Right lobe of liver (tissue), 6 donors: ENCODE measurements around the gene TXNDC16. TPM values are rescaled to one million over a fixed set of nuclear protein-coding genes. Genes with fewer than 3 reads are reported as not detected.

ENCODE experiments used
- ATAC-seq, 4 donors: fragments of 200-7000 bp; cut with Tn5 transposase; one replicate each; pipeline ENCODE4 v1.9.1; 2020; ENCODE audit warnings: mild to moderate bottlenecking in 4 of 4, moderate library complexity in 4 of 4
- DNase-seq, 3 donors: peaks; one replicate each; pipeline ENCODE4 v3.0.0-alpha.2; 2020
- H3K27ac ChIP-seq, 3 donors: fragments of 200-600 bp; one replicate each; pipeline ENCODE4 v1.8.0; 2022
- H3K27me3 ChIP-seq, 2 donors: fragments of 200-600 bp; one replicate each; pipeline ENCODE4 v1.8.0; 2022
- H3K36me3 ChIP-seq, 4 donors: fragments of 200-600 bp; sonication (generic) in 1 of 4; one replicate each; pipeline versions ENCODE4 v1.5.1 to v1.8.0; 2017 to 2022; ENCODE audit warnings: control low read depth in 1 of 4
- H3K4me1 ChIP-seq, 4 donors: fragments of 200-600 bp; sonication (generic) in 1 of 4; one replicate each; pipeline versions ENCODE4 v1.5.1 to v1.8.0; 2017 to 2022; ENCODE audit warnings: control low read depth in 1 of 4
- H3K4me3 ChIP-seq, 3 donors: fragments of 200-600 bp; one replicate each; pipeline ENCODE4 v1.8.0; 2022
- H3K9me3 ChIP-seq, 4 donors: fragments of 200-600 bp; sonication (generic) in 1 of 4; one replicate each; pipeline versions ENCODE4 v1.5.1 to v1.8.0; 2017 to 2022; ENCODE audit warnings: control low read depth in 1 of 4
- POLR2A ChIP-seq: fragments of 450-650 bp; IDR thresholded peaks from one replicate; pipeline ENCODE4 v1.6.1; 2017; ENCODE audit warnings: antibody characterized with exemption, mild to moderate bottlenecking
- WGBS: methylation state at CpG from one replicate; pipeline ENCODE4 v1.1.6; 2018; ENCODE audit warnings: low coverage, low lambda C conversion rate; ENCODE audit not compliant: insufficient coverage; ENCODE audit errors: missing lambda C conversion rate; 5-methylcytosine and 5-hydroxymethylcytosine counted together
- intact Hi-C, 2 donors: fragments of 100-400 bp; cut with DNase I; formaldehyde crosslinking; loops; one replicate each; pipeline versions ENCODE4 v1.11.2 to v1.14.1; 2022
- total RNA-seq, 6 experiments: library from RNA; depleted of rRNA in 2 of 6; stranded (reverse); fragments of >200 nt in 2 of 6; fragmentation: NEBNext Ultra II Directional in 3 of 6; extraction: Animal tissue kit (Norgen Biotek cat#: 25700) in 3 of 6; gene quantifications; one replicate each; pipeline versions ENCODE4 v1.1.0 to v1.2.4, GENCODE V29; 2016 to 2023
- TF ChIP-seq, protein P1 (sequence below), 4 donors: fragments of 200-600 bp in 3 of 4; fragments of 450-650 bp in 1 of 4; IDR thresholded peaks; one replicate each; pipeline versions ENCODE4 v1.5.1 to v1.8.0; 2016 to 2022; ENCODE audit warnings: antibody characterized with exemption in 4 of 4, mild to moderate bottlenecking in 2 of 4
- donor health status: DM: no; HTN: yes; CAD: no.
- donor health status: DM: no; HTN: no; CAD: no.
- donor health status: DM: no; HTN: no; CAD: no.
- donor health status: DM: no; HTN: yes; CAD: no.
- donor health status: DM: no; HTN: yes; CAD: no.

The TXNDC16 gene
- total RNA-seq, 6 experiments from 2014 or later: 2.0 to 5.5 (median 4.1) TPM

DNA sequence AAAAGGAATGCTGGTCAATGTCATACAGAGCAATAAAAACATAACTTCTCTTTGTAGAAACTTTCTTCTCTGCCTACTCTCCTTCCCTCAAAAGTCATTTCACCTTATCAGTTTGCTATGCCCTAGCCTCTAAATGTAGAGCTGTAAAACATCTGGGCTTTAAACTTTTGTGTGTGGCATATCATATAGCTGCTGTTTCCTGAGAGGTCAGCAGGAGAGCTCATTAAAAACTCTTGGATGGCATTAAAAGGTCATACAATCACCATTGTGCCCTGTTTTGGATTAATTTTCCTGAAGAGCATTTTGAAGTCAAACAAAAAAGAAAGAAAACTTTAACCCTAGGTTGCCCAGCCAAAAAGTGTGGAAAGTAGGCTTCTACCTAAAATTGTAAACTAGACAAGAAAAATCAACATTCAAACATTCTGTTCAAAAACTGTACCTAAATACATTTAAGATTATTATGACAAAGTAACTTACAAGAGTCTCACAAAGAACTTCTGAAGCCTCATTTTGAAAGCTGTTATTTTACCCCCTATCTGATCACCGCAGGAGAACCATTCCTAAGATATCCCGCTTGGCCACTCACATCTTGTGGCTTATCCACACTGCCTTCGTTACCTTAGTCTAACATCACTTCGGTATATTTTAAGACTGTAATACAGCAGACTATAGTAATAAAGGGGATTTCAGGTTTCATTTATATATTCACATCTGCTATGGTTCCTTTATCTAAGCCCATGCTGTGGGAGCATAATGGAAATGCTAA is 38.1 kb downstream of the TXNDC16 start:
- TF ChIP-seq, protein P1, sequence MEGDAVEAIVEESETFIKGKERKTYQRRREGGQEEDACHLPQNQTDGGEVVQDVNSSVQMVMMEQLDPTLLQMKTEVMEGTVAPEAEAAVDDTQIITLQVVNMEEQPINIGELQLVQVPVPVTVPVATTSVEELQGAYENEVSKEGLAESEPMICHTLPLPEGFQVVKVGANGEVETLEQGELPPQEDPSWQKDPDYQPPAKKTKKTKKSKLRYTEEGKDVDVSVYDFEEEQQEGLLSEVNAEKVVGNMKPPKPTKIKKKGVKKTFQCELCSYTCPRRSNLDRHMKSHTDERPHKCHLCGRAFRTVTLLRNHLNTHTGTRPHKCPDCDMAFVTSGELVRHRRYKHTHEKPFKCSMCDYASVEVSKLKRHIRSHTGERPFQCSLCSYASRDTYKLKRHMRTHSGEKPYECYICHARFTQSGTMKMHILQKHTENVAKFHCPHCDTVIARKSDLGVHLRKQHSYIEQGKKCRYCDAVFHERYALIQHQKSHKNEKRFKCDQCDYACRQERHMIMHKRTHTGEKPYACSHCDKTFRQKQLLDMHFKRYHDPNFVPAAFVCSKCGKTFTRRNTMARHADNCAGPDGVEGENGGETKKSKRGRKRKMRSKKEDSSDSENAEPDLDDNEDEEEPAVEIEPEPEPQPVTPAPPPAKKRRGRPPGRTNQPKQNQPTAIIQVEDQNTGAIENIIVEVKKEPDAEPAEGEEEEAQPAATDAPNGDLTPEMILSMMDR (IDR thresholded peaks at IDR 0.05): no peak
- no peak for TF ChIP-seq POLR2A
- 89% methylated on average over 4 of the region's 4 CpGs for WGBS

DNA sequence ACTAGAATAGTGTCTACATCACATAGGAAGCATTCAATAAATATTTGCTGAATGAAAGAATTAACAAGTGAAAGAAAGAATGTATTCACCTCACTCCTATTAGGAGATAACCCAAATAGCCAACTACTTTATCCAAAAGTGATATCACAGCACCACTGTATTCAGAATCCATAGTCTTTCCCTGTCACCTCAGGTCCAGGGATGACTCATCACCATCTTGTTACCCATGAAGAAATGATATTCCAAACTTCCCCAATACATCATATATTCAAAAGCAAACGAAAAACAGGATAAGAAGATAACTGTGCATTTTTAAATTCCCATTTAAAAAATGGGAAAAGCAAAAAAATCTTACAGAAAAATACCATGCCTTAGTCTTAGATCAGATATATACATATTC is 39.1 kb downstream of the TXNDC16 start:
- Histone ChIP-seq H3K4me3 (no peak overlapping the region), H3K9me3 (no peaks in the 10 kb centered on the region), H3K27me3 (no peaks in the 10 kb centered on the region), H3K4me1 (no peaks in the 10 kb centered on the region), H3K36me3 (no peaks in the 10 kb centered on the region), H3K27ac (no peak overlapping the region)
- TF ChIP-seq, protein P1 (IDR thresholded peaks at IDR 0.05): no peak
- TF ChIP-seq POLR2A: no peak
- intact Hi-C loops: no loop called here
- DNase-seq (no peak), ATAC-seq (no peak)
- 100% methylated on average over 1 of the region's 1 CpG for WGBS

More for the DNA sequence above, 38.1 kb downstream of the TXNDC16 start:
- H3K36me3 ChIP-seq: no peaks in the 10 kb centered on the region
- no peak overlapping the region for H3K4me3 ChIP-seq
- intact Hi-C loops: no loop called here
- no peaks in the 10 kb centered on the region for H3K4me1 ChIP-seq
- no peak overlapping the region for H3K27ac ChIP-seq
- DNase-seq (no peak), ATAC-seq (no peak)
- H3K9me3 ChIP-seq: no peaks in the 10 kb centered on the region
- no peaks in the 10 kb centered on the region for H3K27me3 ChIP-seq

DNA sequence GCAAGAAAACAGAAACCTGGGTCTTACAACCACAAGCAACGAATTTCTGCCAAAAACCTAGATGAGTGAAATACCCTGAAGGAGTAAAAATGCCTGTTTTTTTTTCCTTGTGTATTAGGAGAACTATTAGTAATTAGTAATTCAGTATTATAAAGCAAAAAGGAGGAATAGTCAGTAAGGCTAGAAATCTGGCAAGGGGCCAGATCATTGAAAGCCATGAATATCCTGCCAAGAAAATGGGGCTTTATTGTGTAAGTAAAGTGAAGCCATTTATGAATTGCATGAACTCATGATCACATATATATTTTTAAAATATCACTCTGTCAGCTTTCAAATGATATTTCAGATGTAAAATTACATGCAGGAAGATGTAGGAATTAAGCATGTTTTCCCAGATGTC is 57.9 kb downstream of the TXNDC16 start:
- Histone ChIP-seq H3K4me3 (no peak overlapping the region), H3K36me3 (peaks cover 0 to 4% (median 0%) of the 10 kb centered on the region in 4 donors), H3K27me3 (no peaks in the 10 kb centered on the region), H3K9me3 (no peaks in the 10 kb centered on the region), H3K4me1 (no peaks in the 10 kb centered on the region), H3K27ac (no peak overlapping the region)
- DNase-seq: no peak
- 91% methylated on average over 1 of the region's 1 CpG for WGBS
- ATAC-seq: no peak
- TF ChIP-seq, protein P1 (IDR thresholded peaks at IDR 0.05): no peak
- TF ChIP-seq POLR2A: no peak
- intact Hi-C loops: no loop called here

DNA sequence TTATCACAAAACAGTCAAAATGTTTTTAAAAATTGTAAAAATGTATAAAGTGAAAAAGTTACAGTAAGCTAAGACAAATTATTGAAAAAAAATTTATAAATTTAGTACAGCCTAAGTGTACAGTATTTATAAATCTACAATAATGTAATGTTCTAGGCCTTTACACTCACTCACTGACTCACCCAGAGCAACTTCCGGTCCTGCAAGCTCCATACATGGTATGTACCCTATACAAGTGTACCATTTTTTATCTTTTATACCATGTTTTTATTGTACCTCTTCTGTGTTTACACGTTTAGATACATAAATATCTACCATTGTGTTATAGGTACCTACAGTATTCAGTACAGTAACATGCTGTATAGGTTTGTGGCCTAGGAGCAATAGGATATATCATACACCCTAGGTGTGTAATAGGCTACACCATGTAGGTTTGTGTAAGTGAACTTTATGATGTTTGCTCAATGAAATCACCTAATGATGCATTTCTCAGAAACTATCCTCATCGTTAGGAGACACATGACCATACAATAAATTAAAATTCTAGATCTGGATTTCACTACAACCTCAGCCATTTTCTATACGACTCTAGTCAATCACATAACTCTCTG is 66.8 kb downstream of the TXNDC16 start:
- H3K4me3 ChIP-seq: no peak overlapping the region
- DNase-seq (no peak), ATAC-seq (no peak)
- TF ChIP-seq, protein P1 (IDR thresholded peaks at IDR 0.05): no peak
- TF ChIP-seq POLR2A: no peak
- WGBS: 86% methylated on average over 4 of the region's 4 CpGs
- no peaks in the 10 kb centered on the region for H3K27me3 ChIP-seq
- intact Hi-C loops: no loop called here
- H3K36me3 ChIP-seq: no peaks in the 10 kb centered on the region
- H3K27ac ChIP-seq: no peak overlapping the region
- no peaks in the 10 kb centered on the region for H3K9me3 ChIP-seq
- H3K4me1 ChIP-seq: no peaks in the 10 kb centered on the region
